ENCODE data around the gene RNF212B. TPM values are rescaled to one million over a fixed set of nuclear protein-coding genes. Genes with fewer than 3 reads are reported as not detected.
A peak's percentile ranks its signal among the peaks of the same experiment; 100 is the strongest.

The RNF212B gene
- total RNA-seq, 2 donors from 2014 or later: not detected

DNA sequence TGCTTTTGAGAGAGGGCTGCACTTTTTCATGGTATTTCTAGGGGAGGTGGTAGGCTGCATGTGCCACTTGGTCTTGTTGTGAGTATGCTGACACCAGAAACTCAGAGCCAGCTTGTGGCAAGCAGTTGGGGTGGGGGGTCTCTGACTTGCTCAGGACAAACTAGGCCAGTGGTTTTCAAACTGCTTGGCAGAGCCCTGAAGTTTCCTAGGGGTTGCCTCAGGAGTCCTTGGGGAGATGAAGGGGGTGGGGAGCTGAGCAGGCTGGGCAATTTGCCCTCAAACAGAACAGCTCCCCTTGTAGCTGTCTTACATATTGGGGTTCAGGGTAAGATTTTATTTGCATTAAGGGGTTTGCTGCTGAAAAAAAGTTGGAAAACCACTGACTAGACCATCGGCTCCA is 72.8 kb downstream of the RNF212B start:
- H3K36me3 Mint-ChIP-seq (ENCODE audit: low read depth): no peaks in the 10 kb centered on the region
- no peak for ATAC-seq (replicated peaks)
- H3K4me3 Mint-ChIP-seq: no peak overlapping the region
- peaks cover 20% of the 10 kb centered on the region for H3K27me3 Mint-ChIP-seq
- H3K4me1 Mint-ChIP-seq: no peaks in the 10 kb centered on the region
- H3K9me3 Mint-ChIP-seq: no peaks in the 10 kb centered on the region
- no peak overlapping the region for H3K27ac Mint-ChIP-seq

- no peaks in the 10 kb centered on the region for H3K9me3 Mint-ChIP-seq
- no peaks in the 10 kb centered on the region for H3K36me3 Mint-ChIP-seq (ENCODE audit: low read depth)
- H3K27ac Mint-ChIP-seq: no peak overlapping the region
- no peaks in the 10 kb centered on the region for H3K27me3 Mint-ChIP-seq
- ATAC-seq (replicated peaks): no peak
- H3K4me3 Mint-ChIP-seq: no peak overlapping the region
- peaks cover 6% of the 10 kb centered on the region for H3K4me1 Mint-ChIP-seq
Observed at GRCh38 chr14:23316300-23316699, 78.6 kb downstream of the RNF212B start.

DNA sequence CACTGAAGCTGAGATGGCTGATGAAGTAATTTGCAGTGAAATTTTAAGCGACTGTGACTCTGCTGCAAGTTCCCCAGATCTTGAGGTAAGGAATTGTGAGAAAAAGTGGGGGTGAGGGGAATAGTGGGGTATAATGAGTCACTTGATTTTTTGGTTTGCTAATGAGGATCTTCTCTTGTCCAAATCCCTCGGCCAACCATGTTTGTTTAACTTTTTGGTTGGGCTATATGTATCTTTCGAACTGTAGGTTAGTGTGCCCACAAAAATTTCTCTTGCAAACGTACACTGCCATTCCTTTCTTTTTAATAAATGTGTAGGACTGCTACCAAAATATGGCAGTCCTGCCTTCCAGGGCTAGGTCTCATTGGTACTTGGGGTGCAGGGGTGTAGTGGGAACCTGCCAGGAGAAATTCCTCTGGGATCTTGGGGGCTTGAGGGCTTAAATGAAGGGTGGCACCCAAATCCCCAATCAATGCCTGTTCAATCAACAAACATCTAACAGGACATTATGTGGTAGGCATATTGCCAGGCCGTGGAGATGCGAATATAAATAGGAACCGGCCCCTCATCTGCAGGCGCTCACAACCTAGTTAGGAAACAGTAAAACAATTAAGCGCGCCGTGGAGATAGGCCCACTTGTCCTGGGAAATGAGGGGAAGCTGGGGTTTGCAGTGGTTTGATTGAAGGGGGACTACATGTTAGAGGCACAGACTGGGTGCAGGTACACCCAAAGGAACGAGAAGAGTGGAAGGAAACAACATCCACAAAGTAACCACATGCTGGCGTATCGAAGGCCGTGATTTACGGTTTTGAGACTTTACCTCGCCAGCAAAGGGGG is 82.2 kb downstream of the RNF212B start:
- H3K36me3 Mint-ChIP-seq (ENCODE audit: low read depth): peaks cover 32% of the 10 kb centered on the region
- H3K4me1 Mint-ChIP-seq: peaks cover 17% of the 10 kb centered on the region
- no peak for ATAC-seq (replicated peaks)
- no peaks in the 10 kb centered on the region for H3K9me3 Mint-ChIP-seq
- H3K4me3 Mint-ChIP-seq: peak overlapping the region; percentile 85
- H3K27ac Mint-ChIP-seq: peak overlapping the region; percentile 91
- H3K27me3 Mint-ChIP-seq: no peaks in the 10 kb centered on the region

GRCh38 chr14:23320584-23321571 is 83.1 kb downstream of the RNF212B start, which contains the start of gene PABPN1:
Gene PABPN1, plus strand, starts transcription at chr14:23321457. Its CDS starts 13 bp downstream, at chr14:23321470.
- Mint-ChIP-seq H3K9me3 (no peaks in the 10 kb centered on the region), H3K4me1 (peaks cover 17% of the 10 kb centered on the region), H3K27me3 (no peaks in the 10 kb centered on the region), H3K27ac (peak within 1 kb of the TSS; percentile 91), H3K36me3 (ENCODE audit: low read depth) (peaks cover 41% of the 10 kb centered on the region), H3K4me3 (peak within 1 kb of the TSS; percentile 85)
- ATAC-seq (replicated peaks): peak; percentile 90

GRCh38 chr14:23321572-23322547 is 84.1 kb downstream of the RNF212B start:
- peaks cover 17% of the 10 kb centered on the region for H3K4me1 Mint-ChIP-seq
- H3K27me3 Mint-ChIP-seq: no peaks in the 10 kb centered on the region
- peak; percentile 41 for ATAC-seq (replicated peaks)
- peak overlapping the region; percentile 85 for H3K4me3 Mint-ChIP-seq
- H3K9me3 Mint-ChIP-seq: no peaks in the 10 kb centered on the region
- peaks cover 48% of the 10 kb centered on the region for H3K36me3 Mint-ChIP-seq (ENCODE audit: low read depth)
- peak overlapping the region; percentile 91 for H3K27ac Mint-ChIP-seq

Other genes with a start within 250 kb of the RNF212B start
- gene C14orf93, start 227.8 kb upstream of the RNF212B start, total RNA-seq: 1 to 10 TPM; 8.5 to 9.6 TPM
- 100 to 1,000 TPM in 1 of 2 donors, 10 to 100 TPM in 1; 85.8 to 151 TPM for gene PSMB5, start 203.0 kb upstream of the RNF212B start, total RNA-seq
- gene PSMB11, start 195.7 kb upstream of the RNF212B start, total RNA-seq: not detected
- under 1 TPM; 0.48 TPM for gene CDH24, start 180.4 kb upstream of the RNF212B start, total RNA-seq
- 100 to 1,000 TPM; 187 to 214 TPM for gene ACIN1, start 142.8 kb upstream of the RNF212B start, total RNA-seq
- 10 to 100 TPM; 40.3 to 53.4 TPM for gene C14orf119, start 142.4 kb upstream of the RNF212B start, total RNA-seq
- not detected for gene CIROP, start 132.9 kb upstream of the RNF212B start, total RNA-seq
- gene CEBPE, start 118.7 kb upstream of the RNF212B start, total RNA-seq: not detected
- under 1 TPM; 0.61 to 0.69 TPM for gene SLC7A8, start 54.3 kb upstream of the RNF212B start, total RNA-seq
- gene HOMEZ, start 48.2 kb downstream of the RNF212B start, total RNA-seq: 10 to 100 TPM in 1 of 2 donors, 1 to 10 TPM in 1; 8.4 to 10.3 TPM
- 10 to 100 TPM; 21.1 to 68.8 TPM for gene PPP1R3E, start 64.9 kb downstream of the RNF212B start, total RNA-seq
- 1 to 10 TPM; 1.2 to 2.9 TPM for gene BCL2L2, start 68.9 kb downstream of the RNF212B start, total RNA-seq
- 100 to 1,000 TPM; 163 to 239 TPM for gene PABPN1, start 83.5 kb downstream of the RNF212B start, total RNA-seq
- 1 to 10 TPM; 2.2 to 3.0 TPM for gene SLC22A17, start 115.0 kb downstream of the RNF212B start, total RNA-seq
- not detected for gene EFS, start 127.2 kb downstream of the RNF212B start, total RNA-seq
- gene IL25, start 134.9 kb downstream of the RNF212B start, total RNA-seq: not detected
- gene CMTM5, start 139.1 kb downstream of the RNF212B start, total RNA-seq: not detected
- gene MYH6, start 170.3 kb downstream of the RNF212B start, total RNA-seq: under 1 TPM; 0.71 to 0.82 TPM
- under 1 TPM; 0.13 to 0.19 TPM for gene MYH7, start 197.7 kb downstream of the RNF212B start, total RNA-seq
- 10 to 100 TPM; 43.5 to 53.1 TPM for gene NGDN, start 231.8 kb downstream of the RNF212B start, total RNA-seq